ENCODE measurements around the gene FAM161A.

Gene FAM161A

DNA sequence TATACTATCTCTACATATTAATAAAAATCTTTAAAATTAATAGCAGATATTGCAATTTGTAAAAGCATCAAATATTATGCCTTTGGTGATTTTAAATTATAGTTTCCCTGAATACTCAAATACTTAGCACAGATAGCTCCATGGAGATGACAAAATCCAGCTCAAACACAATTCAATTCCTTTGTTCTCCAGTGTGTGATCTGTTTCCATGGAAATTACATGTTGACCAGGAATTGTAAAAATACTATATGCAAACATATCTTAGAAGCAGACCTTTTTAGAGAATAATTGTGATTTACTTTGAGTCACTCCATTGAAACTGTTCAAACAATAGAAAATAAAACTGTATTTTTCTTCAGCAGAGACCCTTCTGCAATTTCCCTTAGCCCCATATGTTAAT is 68.3 kb downstream of the FAM161A start:
- no peak for DNase-seq

DNA sequence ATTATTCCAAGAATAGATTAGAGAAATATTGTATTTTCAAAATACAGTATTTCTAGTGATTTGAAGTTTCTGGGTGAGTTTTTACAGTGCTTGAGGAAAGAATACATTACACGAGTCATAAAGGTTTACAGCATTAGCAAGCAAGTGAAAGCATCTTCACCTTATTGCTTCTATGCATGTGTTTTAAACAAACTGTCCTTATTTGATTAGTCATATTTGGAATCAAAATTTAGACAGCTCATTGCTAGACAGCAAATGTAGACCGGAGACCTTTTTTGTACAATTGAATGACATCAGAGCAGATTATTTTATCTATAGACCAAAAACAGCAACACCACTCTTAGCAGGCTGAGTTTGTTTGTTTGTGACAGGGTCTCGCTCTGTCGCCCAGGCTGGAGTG is 69.2 kb downstream of the FAM161A start:
- DNase-seq = no peak

DNA sequence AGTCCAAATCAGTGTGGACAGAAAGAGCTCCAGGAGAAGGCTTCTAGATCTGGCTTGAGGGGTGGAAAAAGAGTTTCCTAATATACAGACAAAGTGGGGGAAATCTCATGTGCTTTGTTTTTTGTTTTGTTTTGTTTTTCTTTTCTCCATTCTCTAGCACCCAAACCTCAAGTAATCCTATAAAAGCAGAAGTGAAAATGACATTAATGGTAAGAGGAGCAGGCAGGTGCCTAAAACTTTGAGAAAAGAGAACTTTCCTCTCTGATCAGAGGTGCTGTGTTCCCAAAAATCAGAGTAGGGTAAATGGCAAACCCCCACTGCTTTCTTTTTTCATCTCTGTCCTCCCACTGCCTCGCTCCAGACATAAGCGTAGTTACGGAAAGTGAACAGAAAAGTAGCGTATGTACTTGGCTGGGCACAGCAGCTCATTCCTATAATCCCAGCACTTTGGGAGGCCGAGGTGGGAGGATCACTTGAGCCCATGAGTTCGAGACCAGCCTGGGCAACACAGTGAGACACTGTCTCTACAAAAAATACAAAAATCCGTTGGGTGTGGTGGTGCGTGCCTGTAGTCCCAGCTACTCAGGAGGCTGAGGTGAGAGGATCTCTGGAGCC is 77.8 kb downstream of the FAM161A start:
- DNase-seq = no peak
